GM06990 (cell line): ENCODE measurements around the gene RHBDL2.
"Not testable (repeated sequence)": the region's sequence is repeated elsewhere in the genome, so short reads cannot be mapped to it uniquely, and the experiment has no call there.

ENCODE experiments used
- DNase-seq: peaks from one replicate; pipeline ENCODE4 v3.0.0-alpha.2; 2011; ENCODE audit not compliant: insufficient read length; ENCODE audit errors: extremely low read depth
- H3K27me3 ChIP-seq: replicated peaks from 2 replicates; pipeline ENCODE4 v1.6.0; 2011; ENCODE audit warnings: low read length; ENCODE audit not compliant: control insufficient read depth, insufficient read depth
- H3K36me3 ChIP-seq: 2 replicates; pipeline ENCODE4 v1.5.1; 2011; ENCODE audit warnings: low read length; ENCODE audit not compliant: control insufficient read depth, insufficient read depth
- H3K4me3 ChIP-seq: replicated peaks from 2 replicates; pipeline ENCODE4 v1.5.1; 2011; ENCODE audit warnings: low read depth, mild to moderate bottlenecking, control low read depth, low read length
- CTCF ChIP-seq: IDR thresholded peaks from 2 replicates; pipeline ENCODE4 v1.5.1; 2011; ENCODE audit warnings: low read length, control low read depth, mild to moderate bottlenecking, inconsistent platforms; ENCODE audit not compliant: insufficient read depth, poor library complexity, severe bottlenecking

Gene RHBDL2

GRCh38 chr1:38915352-38915948 is 26.2 kb downstream of the RHBDL2 start:
- DNase-seq, result no peak
- Histone ChIP-seq H3K36me3 (no peaks in the 10 kb centered on the region), H3K27me3 (no peaks in the 10 kb centered on the region)

DNA sequence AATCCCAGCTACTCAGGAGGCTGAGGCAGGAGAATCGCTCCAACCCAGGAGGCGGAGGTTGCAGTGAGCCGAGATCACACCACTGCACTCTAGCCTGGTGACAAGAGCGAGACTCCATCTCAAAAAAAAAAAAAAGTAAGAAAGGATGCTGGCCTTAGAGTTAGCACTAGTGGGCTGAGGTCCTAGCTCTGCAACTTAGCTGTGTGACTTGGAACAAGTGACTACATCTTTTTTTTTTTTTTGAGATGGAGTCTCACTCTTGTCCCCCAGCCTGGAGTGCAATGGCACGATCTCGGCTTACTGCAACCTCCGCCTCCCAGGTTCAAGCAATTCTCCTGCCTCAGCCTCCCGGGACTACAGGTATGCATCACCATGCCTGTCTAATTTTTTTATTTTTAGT is 26.7 kb downstream of the RHBDL2 start:
- H3K36me3 ChIP-seq, H3K4me3 ChIP-seq, DNase-seq, H3K27me3 ChIP-seq: not testable (repeated sequence)

More at GRCh38 chr1:38915352-38915948, 26.2 kb downstream of the RHBDL2 start:
- H3K4me3 ChIP-seq, result no peak overlapping the region
- no peak for TF ChIP-seq CTCF

DNA sequence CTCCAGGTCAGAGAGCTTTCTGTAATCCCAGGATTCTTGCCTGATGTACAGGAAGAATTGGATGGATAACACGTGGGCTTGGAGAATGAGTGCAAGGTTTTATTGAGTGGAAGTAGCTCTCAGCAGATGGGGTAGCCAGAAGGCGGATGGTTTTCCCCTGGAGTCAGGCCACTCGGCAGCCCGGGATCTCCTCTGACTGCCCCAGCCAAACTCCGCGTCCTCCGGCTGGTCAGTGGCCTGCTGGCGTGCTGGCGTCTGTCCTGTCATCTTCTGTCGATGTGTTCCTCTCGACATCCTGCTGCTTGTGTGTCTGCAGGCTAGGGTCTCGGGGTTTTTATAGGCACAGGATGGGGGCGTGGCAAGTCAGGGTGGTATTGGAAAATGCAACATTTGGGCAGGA is 32.8 kb downstream of the RHBDL2 start:
- Histone ChIP-seq H3K27me3 (no peaks in the 10 kb centered on the region), H3K36me3 (no peaks in the 10 kb centered on the region), H3K4me3 (no peak overlapping the region)
- DNase-seq, result no peak
- TF ChIP-seq CTCF, result no peak

- TF ChIP-seq CTCF, result no peak
- Histone ChIP-seq H3K36me3 (no peaks in the 10 kb centered on the region), H3K4me3 (no peak overlapping the region), H3K27me3 (no peaks in the 10 kb centered on the region)
- no peak for DNase-seq
Measured at GRCh38 chr1:38905985-38906384, 35.6 kb downstream of the RHBDL2 start.

GRCh38 chr1:38899560-38899959 is 42.1 kb downstream of the RHBDL2 start:
- no peak for TF ChIP-seq CTCF
- no peaks in the 10 kb centered on the region for H3K36me3 ChIP-seq
- DNase-seq, result no peak
- H3K27me3 ChIP-seq, result no peaks in the 10 kb centered on the region
- H3K4me3 ChIP-seq, result no peak overlapping the region

DNA sequence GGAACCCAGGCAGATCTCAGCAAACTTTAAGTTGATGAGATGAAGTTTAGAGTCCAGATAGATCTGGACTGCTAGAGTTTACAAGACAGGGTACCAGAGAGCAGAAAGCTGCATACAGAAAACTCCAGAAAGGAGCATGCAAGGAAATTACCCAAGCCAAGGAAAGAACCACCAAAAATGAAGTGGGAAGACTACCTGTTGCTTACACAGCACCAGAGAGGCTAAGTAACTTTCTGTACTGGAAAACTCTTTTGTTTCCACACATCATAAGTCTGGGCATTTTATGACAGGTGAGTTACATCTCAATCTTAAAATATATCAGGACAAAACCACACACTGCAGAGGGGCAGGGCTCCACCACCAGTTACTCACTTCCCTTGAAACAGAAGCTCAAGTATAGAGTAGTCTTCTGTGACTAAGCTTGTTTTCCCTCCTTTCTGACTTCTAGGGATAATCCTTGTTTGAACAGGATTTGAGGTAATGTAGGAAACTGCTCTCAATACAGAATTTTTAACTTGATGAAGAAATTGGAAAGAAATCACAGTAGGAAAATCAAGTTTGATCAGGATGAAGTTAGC is 42.9 kb downstream of the RHBDL2 start:
- Histone ChIP-seq H3K4me3 (no peak overlapping the region), H3K36me3 (no peaks in the 10 kb centered on the region), H3K27me3 (no peaks in the 10 kb centered on the region)
- TF ChIP-seq CTCF, result no peak
- no peak for DNase-seq
